Activated CD8-positive, alpha-beta T cell treated with anti-CD3 and anti-CD28 coated beads for 36 hours (primary cell): ENCODE measurements around the gene OOSP4B. TPM values are rescaled to one million over a fixed set of nuclear protein-coding genes. Genes with fewer than 3 reads are reported as not detected.
"Not testable (repeated sequence)": the region's sequence is repeated elsewhere in the genome, so short reads cannot be mapped to it uniquely, and the experiment has no call there.

ENCODE experiments used
- ATAC-seq: fragments of 200-7000 bp; cut with Tn5 transposase; one replicate; pipeline ENCODE4 v1.10.0; 2021; ENCODE audit warnings: mild to moderate bottlenecking, moderate library complexity
- CTCF ChIA-PET: fragments of 350-600 bp; sonication (Branson Sonifier 250); formaldehyde crosslinking; loops from one replicate; lab custom pipeline; 2021; ENCODE audit warnings: antibody characterized with exemption; lab: Charles Lee
- POLR2A ChIA-PET: fragments of 350-600 bp; sonication (Branson Sonifier 250); formaldehyde crosslinking; loops from one replicate; lab custom pipeline; 2021; ENCODE audit warnings: antibody characterized with exemption; lab: Charles Lee
- DNase-seq: peaks from one replicate; pipeline ENCODE4 v3.0.0-alpha.2; 2020
- H3K27ac Mint-ChIP-seq: one replicate; pipeline ENCODE4 v1.8.0; 2021; ENCODE audit warnings: mild to moderate bottlenecking, mixed read lengths
- H3K27me3 Mint-ChIP-seq: one replicate; pipeline ENCODE4 v1.8.0; 2021; ENCODE audit warnings: mixed read lengths
- H3K36me3 Mint-ChIP-seq: one replicate; pipeline ENCODE4 v1.8.0; 2021; ENCODE audit warnings: low read depth, mixed read lengths
- H3K4me1 Mint-ChIP-seq: one replicate; pipeline ENCODE4 v1.8.0; 2021; ENCODE audit warnings: low read depth, mixed read lengths
- H3K4me3 Mint-ChIP-seq: one replicate; pipeline ENCODE4 v1.8.0; 2021; ENCODE audit warnings: mild to moderate bottlenecking, moderate library complexity, mixed read lengths
- H3K9me3 Mint-ChIP-seq: one replicate; pipeline ENCODE4 v1.8.0; 2021; ENCODE audit warnings: mixed read lengths
- intact Hi-C: fragments of 100-400 bp; cut with micrococcal nuclease; formaldehyde crosslinking; loops from one replicate; pipeline ENCODE4 v1.10.0; 2022
- total RNA-seq, 2 experiments: library from RNA; stranded (reverse); gene quantifications; one replicate each; pipeline ENCODE4 v1.2.3, GENCODE V29; 2021
- TF ChIP-seq, protein P1 (sequence below): fragments of 200-600 bp; IDR thresholded peaks from one replicate; pipeline ENCODE4 v1.8.0; 2022; ENCODE audit warnings: antibody characterized with exemption, mild to moderate bottlenecking

Gene OOSP4B
- total RNA-seq, 2 experiments from 2014 or later = not detected

- H3K4me1 Mint-ChIP-seq = no peaks in the 10 kb centered on the region
- H3K4me3 Mint-ChIP-seq = no peak overlapping the region
- intact Hi-C loops = no loop called here
- TF ChIP-seq, protein P1, sequence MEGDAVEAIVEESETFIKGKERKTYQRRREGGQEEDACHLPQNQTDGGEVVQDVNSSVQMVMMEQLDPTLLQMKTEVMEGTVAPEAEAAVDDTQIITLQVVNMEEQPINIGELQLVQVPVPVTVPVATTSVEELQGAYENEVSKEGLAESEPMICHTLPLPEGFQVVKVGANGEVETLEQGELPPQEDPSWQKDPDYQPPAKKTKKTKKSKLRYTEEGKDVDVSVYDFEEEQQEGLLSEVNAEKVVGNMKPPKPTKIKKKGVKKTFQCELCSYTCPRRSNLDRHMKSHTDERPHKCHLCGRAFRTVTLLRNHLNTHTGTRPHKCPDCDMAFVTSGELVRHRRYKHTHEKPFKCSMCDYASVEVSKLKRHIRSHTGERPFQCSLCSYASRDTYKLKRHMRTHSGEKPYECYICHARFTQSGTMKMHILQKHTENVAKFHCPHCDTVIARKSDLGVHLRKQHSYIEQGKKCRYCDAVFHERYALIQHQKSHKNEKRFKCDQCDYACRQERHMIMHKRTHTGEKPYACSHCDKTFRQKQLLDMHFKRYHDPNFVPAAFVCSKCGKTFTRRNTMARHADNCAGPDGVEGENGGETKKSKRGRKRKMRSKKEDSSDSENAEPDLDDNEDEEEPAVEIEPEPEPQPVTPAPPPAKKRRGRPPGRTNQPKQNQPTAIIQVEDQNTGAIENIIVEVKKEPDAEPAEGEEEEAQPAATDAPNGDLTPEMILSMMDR = no peak
- no peaks in the 10 kb centered on the region for H3K36me3 Mint-ChIP-seq
- peaks cover 1% of the 10 kb centered on the region for H3K27me3 Mint-ChIP-seq
- ChIA-PET CTCF (no interaction called here), POLR2A (no interaction called here)
- DNase-seq = no peak
- H3K27ac Mint-ChIP-seq = no peak overlapping the region
- H3K9me3 Mint-ChIP-seq = no peaks in the 10 kb centered on the region
- no peak for ATAC-seq
These were observed 52.5 kb downstream of the OOSP4B start for GRCh38 chr11:60069450-60069849.

DNA sequence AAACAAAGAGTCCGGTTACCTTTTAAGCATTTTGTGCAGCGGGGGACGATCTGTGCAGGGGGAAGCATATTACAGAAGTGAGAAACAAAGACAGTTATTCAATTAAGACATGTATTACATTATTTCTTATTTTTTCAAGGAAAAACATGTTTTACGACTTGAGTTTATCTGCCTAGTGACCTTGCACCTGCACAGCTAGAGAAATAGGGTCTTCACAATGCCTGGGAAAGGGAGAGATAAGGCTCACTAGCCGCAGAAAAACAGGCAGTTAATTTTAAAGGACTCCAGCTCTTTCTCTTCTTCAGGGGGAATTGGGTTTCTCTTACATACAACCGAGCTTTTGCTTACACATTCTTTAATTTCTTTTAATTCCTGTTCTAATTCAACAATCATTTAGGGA lies 54.7 kb downstream of the OOSP4B start:
- H3K9me3 Mint-ChIP-seq, H3K4me3 Mint-ChIP-seq, intact Hi-C loops, ATAC-seq, DNase-seq, CTCF ChIA-PET, H3K36me3 Mint-ChIP-seq, H3K4me1 Mint-ChIP-seq, H3K27me3 Mint-ChIP-seq, POLR2A ChIA-PET, H3K27ac Mint-ChIP-seq: not testable (repeated sequence)

DNA sequence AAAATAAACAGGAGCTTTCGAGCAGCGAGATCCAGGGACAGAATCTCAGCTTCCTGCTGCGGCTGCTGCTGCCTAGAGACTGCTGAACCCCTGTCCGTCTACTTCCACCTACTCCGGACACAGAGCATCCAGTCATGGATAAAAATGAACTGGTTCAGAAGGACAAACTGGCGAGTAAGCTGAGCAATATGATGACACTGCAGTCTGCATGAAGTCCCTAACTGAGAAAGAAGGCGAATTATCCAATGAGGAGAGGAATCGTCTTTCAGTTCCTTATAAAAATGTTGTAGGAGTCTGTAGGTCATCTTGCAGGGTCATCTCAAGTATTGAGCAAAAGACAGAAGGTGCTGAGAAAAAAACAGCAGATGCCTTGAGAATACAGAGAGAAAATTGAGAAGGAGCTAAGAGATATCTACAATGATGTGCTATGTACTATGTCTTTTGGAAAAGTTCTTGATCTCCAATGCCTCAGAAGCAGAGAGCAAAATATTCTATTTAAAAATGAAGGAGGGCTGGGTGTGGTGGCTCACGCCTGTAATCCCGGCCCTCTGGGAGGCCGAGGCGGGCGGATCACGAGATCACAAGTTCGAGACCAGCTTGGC lies 60.3 kb downstream of the OOSP4B start:
- DNase-seq = no peak
- H3K27ac Mint-ChIP-seq = no peak overlapping the region
- no peaks in the 10 kb centered on the region for H3K36me3 Mint-ChIP-seq
- TF ChIP-seq, protein P1 = no peak
- H3K4me1 Mint-ChIP-seq = no peaks in the 10 kb centered on the region
- ChIA-PET CTCF (no interaction called here), POLR2A (no interaction called here)
- H3K27me3 Mint-ChIP-seq = peaks cover 4% of the 10 kb centered on the region
- intact Hi-C loops = no loop called here
- no peaks in the 10 kb centered on the region for H3K9me3 Mint-ChIP-seq
- no peak for ATAC-seq
- no peak overlapping the region for H3K4me3 Mint-ChIP-seq

DNA sequence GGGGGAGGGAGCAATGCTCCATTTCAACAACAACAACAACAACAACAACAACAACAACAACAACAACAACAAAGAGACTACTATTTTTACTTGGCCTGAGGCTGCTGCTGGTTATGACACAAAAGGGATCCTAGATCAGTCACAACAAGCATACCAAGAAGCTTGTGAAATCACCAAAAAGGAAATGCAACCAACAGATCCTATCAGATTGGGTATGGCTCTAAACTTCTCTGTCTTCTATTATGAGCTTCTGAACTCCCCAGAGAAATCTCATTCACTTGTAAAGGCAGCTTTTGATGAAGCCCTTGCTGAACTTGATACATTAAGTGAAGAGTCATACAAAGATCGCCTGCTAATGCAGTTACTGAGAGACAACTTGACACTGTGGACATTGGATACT lies 61.0 kb downstream of the OOSP4B start:
- TF ChIP-seq, protein P1 = no peak
- ChIA-PET POLR2A (no interaction called here), CTCF (no interaction called here)
- no peaks in the 10 kb centered on the region for H3K4me1 Mint-ChIP-seq
- intact Hi-C loops = no loop called here
- DNase-seq (no peak), ATAC-seq (no peak)
- no peaks in the 10 kb centered on the region for H3K36me3 Mint-ChIP-seq
- no peak overlapping the region for H3K4me3 Mint-ChIP-seq
- no peaks in the 10 kb centered on the region for H3K9me3 Mint-ChIP-seq
- peaks cover 4% of the 10 kb centered on the region for H3K27me3 Mint-ChIP-seq
- H3K27ac Mint-ChIP-seq = no peak overlapping the region

GRCh38 chr11:60078745-60079144 lies 61.8 kb downstream of the OOSP4B start:
- H3K4me1 Mint-ChIP-seq = no peaks in the 10 kb centered on the region
- CTCF ChIA-PET = no interaction called here
- no peak overlapping the region for H3K27ac Mint-ChIP-seq
- no peak overlapping the region for H3K4me3 Mint-ChIP-seq
- DNase-seq = no peak
- H3K27me3 Mint-ChIP-seq = peaks cover 4% of the 10 kb centered on the region
- no peaks in the 10 kb centered on the region for H3K36me3 Mint-ChIP-seq
- no peak for ATAC-seq
- no peaks in the 10 kb centered on the region for H3K9me3 Mint-ChIP-seq
- POLR2A ChIA-PET = no interaction called here
- intact Hi-C loops = no loop called here
- TF ChIP-seq, protein P1 = no peak
